Keratinocyte (primary cell): Measurements from ENCODE around the gene FMN1. TPM values are rescaled to one million over a fixed set of nuclear protein-coding genes. Genes with fewer than 3 reads are reported as not detected.
A peak's percentile ranks its signal among the peaks of the same experiment; 100 is the strongest.

Experiments used
- DNase-seq: peaks from one replicate; pipeline ENCODE4 v3.0.0-alpha.2; 2011; ENCODE audit warnings: low read depth, missing footprints, low spot score
- FAIRE-seq: peaks from 2 replicates; lab custom pipeline; 2011; peaks lifted over from hg19 to GRCh38; lab: Jason Lieb, UNC
- H2AFZ ChIP-seq: 2 replicates; pipeline ENCODE4 v1.6.0; 2012; ENCODE audit warnings: low read length, control low read depth, inconsistent platforms; ENCODE audit not compliant: control insufficient read depth
- H3K27ac ChIP-seq: 2 replicates; pipeline ENCODE4 v1.5.1; 2011; ENCODE audit warnings: low read length; ENCODE audit not compliant: control insufficient read depth, insufficient read depth
- H3K27me3 ChIP-seq: 3 replicates; pipeline ENCODE4 v1.6.0; 2011; ENCODE audit warnings: low read length; ENCODE audit not compliant: control insufficient read depth, insufficient read depth; ENCODE audit errors: extremely low read depth
- H3K36me3 ChIP-seq, 2 experiments: 2 replicates in 1 of 2; 3 replicates in 1 of 2; pipeline ENCODE4 v1.5.1; 2011; ENCODE audit warnings: low read length in 2 of 2, mild to moderate bottlenecking in 1 of 2; ENCODE audit not compliant: control insufficient read depth in 2 of 2, insufficient read depth in 2 of 2; ENCODE audit errors: extremely low read depth in 1 of 2
- H3K4me1 ChIP-seq: 3 replicates; pipeline ENCODE4 v1.5.1; 2011; ENCODE audit warnings: low read length; ENCODE audit not compliant: control insufficient read depth, insufficient read depth; ENCODE audit errors: extremely low read depth
- H3K4me2 ChIP-seq: 3 replicates; pipeline ENCODE4 v1.6.0; 2011; ENCODE audit warnings: low read depth, low read length; ENCODE audit not compliant: control insufficient read depth, insufficient read depth; ENCODE audit errors: extremely low read depth
- H3K4me3 ChIP-seq, 3 experiments: fragments of 200-600 bp in 1 of 3; sonication (generic) in 1 of 3; 2 replicates in 2 of 3; 3 replicates in 1 of 3; pipeline ENCODE4 v1.5.1; 2011 to 2016; ENCODE audit warnings: low read length in 3 of 3, mild to moderate bottlenecking in 3 of 3, control low read depth in 2 of 3, inconsistent platforms in 1 of 3, low read depth in 1 of 3, mixed read lengths in 1 of 3, mixed run types in 1 of 3, moderate library complexity in 1 of 3; ENCODE audit not compliant: control insufficient read depth in 2 of 3, insufficient read depth in 2 of 3; ENCODE audit errors: extremely low read depth in 1 of 3
- H3K79me2 ChIP-seq: 2 replicates; pipeline ENCODE4 v1.6.0; 2012; ENCODE audit warnings: low read length; ENCODE audit not compliant: control insufficient read depth, insufficient read depth
- H3K9ac ChIP-seq: 3 replicates; pipeline ENCODE4 v1.6.0; 2011; ENCODE audit warnings: low read length; ENCODE audit not compliant: control insufficient read depth, insufficient read depth; ENCODE audit errors: extremely low read depth
- H3K9me1 ChIP-seq: 3 replicates; pipeline ENCODE4 v1.6.0; 2011; ENCODE audit warnings: low read length; ENCODE audit not compliant: control insufficient read depth, insufficient read depth; ENCODE audit errors: extremely low read depth
- H3K9me3 ChIP-seq: 2 replicates; pipeline ENCODE4 v1.5.1; 2012; ENCODE audit warnings: low read depth, low read length; ENCODE audit not compliant: control insufficient read depth
- H4K20me1 ChIP-seq: 3 replicates; pipeline ENCODE4 v1.6.0; 2011; ENCODE audit warnings: low read length; ENCODE audit not compliant: control insufficient read depth, insufficient read depth; ENCODE audit errors: extremely low read depth
- CTCF ChIP-seq, 3 experiments: IDR thresholded peaks in 1 of 3; conservative IDR thresholded peaks in 1 of 3; optimal IDR thresholded peaks in 1 of 3; 2 replicates in 2 of 3; 3 replicates in 1 of 3; pipeline versions ENCODE3 to v1.5.1; 2011; ENCODE audit warnings: low read length in 3 of 3, mild to moderate bottlenecking in 3 of 3, moderate library complexity in 2 of 3, control low read depth in 1 of 3, inconsistent platforms in 1 of 3; ENCODE audit not compliant: insufficient read depth in 2 of 3; ENCODE audit errors: extremely low read depth in 1 of 3
- EZH2 ChIP-seq: IDR thresholded peaks from one replicate; pipeline ENCODE4 v1.6.1; 2012; ENCODE audit warnings: inconsistent platforms, mild to moderate bottlenecking, low read length, moderate library complexity
- dilution Hi-C: fragments of 300-500 bp; cut with MboI; formaldehyde crosslinking; loops from one replicate; pipeline ENCODE4 v1.7.0; 2020; ENCODE audit warnings: low sequenced_read_pairs; ENCODE audit not compliant: extremely low pct_ligation_motif_present
- polyA plus RNA-seq, 5 experiments: library from polyadenylated mRNA; depleted of rRNA in 3 of 5; stranded (reverse) in 3 of 5; stranded (forward) in 1 of 5; unstranded in 1 of 5; fragments of >200 nt; gene quantifications; 1 replicate in 1 of 5; 2 replicates in 3 of 5; 3 replicates in 1 of 5; pipeline versions ENCODE4 v1.2.1 to v1.2.3, GENCODE V29; 2011 to 2012; ENCODE audit warnings: missing spikeins in 2 of 5, low read depth in 1 of 5, low replicate concordance in 1 of 5

FMN1 gene
- polyA plus RNA-seq, 1 donor (not counting 4 experiments of a cell fraction or from before 2014, with no cell fraction given): 0.71 TPM

- Histone ChIP-seq H3K9ac (no peak overlapping the region), H3K27ac (no peak overlapping the region), H2AFZ (peak overlapping the region; percentile 40), H3K27me3 (no peaks in the 10 kb centered on the region), H3K4me3 (no peak overlapping the region), H4K20me1 (no peaks in the 10 kb centered on the region), H3K4me1 (peaks cover 54% of the 10 kb centered on the region), H3K4me2 (peak overlapping the region; percentile 8), H3K36me3 (no peaks in the 10 kb centered on the region), H3K9me3 (no peaks in the 10 kb centered on the region), H3K9me1 (no peaks in the 10 kb centered on the region), H3K79me2 (no peaks in the 10 kb centered on the region)
- TF ChIP-seq CTCF (optimal IDR thresholded peaks at IDR 0.05 in 1 of 3, IDR thresholded peaks at IDR 0.05 in 1 of 3, conservative IDR thresholded peaks at IDR 0.05 in 1 of 3; ENCODE audit: extremely low read depth in 1 of 3, insufficient read depth in 2 of 3, low read length in 3 of 3) (no peak), EZH2 (no peak)
- DNase-seq (peak; percentile 7), FAIRE-seq (peak; percentile 67)
- dilution Hi-C loops: no loop called here
Measured at GRCh38 chr15:32852771-32853170, 341.7 kb downstream of the FMN1 start.

DNA sequence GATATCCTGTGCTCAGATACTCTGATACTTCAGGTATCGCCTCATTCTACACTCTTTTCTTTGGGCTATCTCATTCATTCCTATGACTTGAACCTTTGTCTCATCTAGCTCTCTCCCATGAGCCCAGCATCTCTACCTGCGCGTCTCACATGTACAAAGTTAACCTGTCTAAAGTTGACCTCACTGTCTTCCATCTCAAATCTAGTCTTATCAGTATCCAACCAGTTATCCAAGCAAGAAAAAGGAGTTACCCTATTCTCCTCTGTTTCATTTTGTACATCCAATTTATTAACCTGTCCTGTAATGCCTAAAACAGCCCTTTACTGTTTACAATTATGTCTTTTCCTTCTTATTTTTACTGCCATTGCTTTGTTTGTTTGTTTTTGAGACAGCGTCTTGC lies 342.5 kb downstream of the FMN1 start:
- H3K4me3 ChIP-seq: no peak overlapping the region
- H3K27ac ChIP-seq: peak overlapping the region; percentile 51
- peak overlapping the region; percentile 15 for H2AFZ ChIP-seq
- no peaks in the 10 kb centered on the region for H4K20me1 ChIP-seq
- H3K79me2 ChIP-seq: no peaks in the 10 kb centered on the region
- dilution Hi-C loops: no loop called here
- peaks cover 46% of the 10 kb centered on the region for H3K4me1 ChIP-seq
- no peaks in the 10 kb centered on the region for H3K36me3 ChIP-seq
- no peak for TF ChIP-seq EZH2
- TF ChIP-seq CTCF (optimal IDR thresholded peaks at IDR 0.05 in 1 of 3, IDR thresholded peaks at IDR 0.05 in 1 of 3, conservative IDR thresholded peaks at IDR 0.05 in 1 of 3; ENCODE audit: extremely low read depth in 1 of 3, insufficient read depth in 2 of 3, low read length in 3 of 3): no peak
- DNase-seq (no peak), FAIRE-seq (no peak)
- no peaks in the 10 kb centered on the region for H3K9me3 ChIP-seq
- no peaks in the 10 kb centered on the region for H3K9me1 ChIP-seq
- H3K4me2 ChIP-seq: peak overlapping the region; percentile 36
- no peak overlapping the region for H3K9ac ChIP-seq
- H3K27me3 ChIP-seq: no peaks in the 10 kb centered on the region
